PC-3 (cell line): ENCODE data around the gene ANKS1B. TPM values are rescaled to one million over a fixed set of nuclear protein-coding genes. Genes with fewer than 3 reads are reported as not detected.

Experiments used
- ATAC-seq: fragments of 200-7000 bp; cut with Tn5 transposase; 2 replicates; pipeline ENCODE4 v1.9.1; 2020; ENCODE audit warnings: mild to moderate bottlenecking, moderate library complexity
- BruUV-seq: library from RNA; stranded (reverse); fragments of 400-500 nt; replicated peaks from 2 replicates; lab custom pipeline; 2021; lab: Mats Ljungman, UMichigan
- CTCF ChIA-PET: fragments of 300-600 bp; sonication (Branson Sonifier 250); formaldehyde crosslinking; loops from one replicate; lab custom pipeline; 2022; ENCODE audit warnings: antibody characterized with exemption; lab: Charles Lee
- POLR2A ChIA-PET: fragments of 300-600 bp; sonication (Branson Sonifier 250); formaldehyde crosslinking; loops from one replicate; lab custom pipeline; 2022; ENCODE audit warnings: antibody characterized with exemption; ENCODE audit not compliant: unreplicated experiment; lab: Charles Lee
- DNase-seq: peaks from one replicate; pipeline ENCODE4 v3.0.0-alpha.2; 2015
- H2AFZ ChIP-seq: fragments of 300-600 bp; sonication (generic); 2 replicates; pipeline ENCODE4 v1.6.0; 2016; ENCODE audit warnings: antibody characterized with exemption, low read length
- H3F3A ChIP-seq: fragments of 300-600 bp; sonication (generic); one replicate; pipeline ENCODE4 v1.6.0; 2017; ENCODE audit warnings: antibody characterized with exemption, low read length, control low read depth, mild to moderate bottlenecking; ENCODE audit not compliant: unreplicated experiment
- H3K27ac ChIP-seq: fragments of 300-600 bp; sonication (generic); 2 replicates; pipeline ENCODE4 v1.5.1; 2016; ENCODE audit warnings: mild to moderate bottlenecking, low read length
- H3K27me3 ChIP-seq: fragments of 300-600 bp; sonication (generic); 2 replicates; pipeline ENCODE4 v1.6.1; 2016; ENCODE audit warnings: low read length, mixed read lengths
- H3K36me3 ChIP-seq: fragments of 300-600 bp; sonication (generic); 2 replicates; pipeline ENCODE4 v1.6.1; 2016; ENCODE audit warnings: low read depth, mixed run types, low read length, mixed read lengths
- H3K4me1 ChIP-seq: fragments of 300-600 bp; sonication (generic); 2 replicates; pipeline ENCODE4 v1.5.1; 2016; ENCODE audit warnings: low read length; ENCODE audit not compliant: insufficient read depth
- H3K4me2 ChIP-seq: fragments of 300-600 bp; sonication (generic); 2 replicates; pipeline ENCODE4 v1.6.0; 2016; ENCODE audit warnings: low read length
- H3K4me3 ChIP-seq: fragments of 300-600 bp; sonication (generic); 2 replicates; pipeline ENCODE4 v1.5.1; 2016; ENCODE audit warnings: mild to moderate bottlenecking, low read length, mixed read lengths
- H3K79me2 ChIP-seq: fragments of 300-600 bp; sonication (generic); 2 replicates; pipeline ENCODE4 v1.6.1; 2017; ENCODE audit warnings: low read length, mixed read lengths
- H3K9ac ChIP-seq: fragments of 300-600 bp; sonication (generic); 2 replicates; pipeline ENCODE4 v1.6.0; 2016; ENCODE audit warnings: mild to moderate bottlenecking, low read length
- H3K9me2 ChIP-seq: fragments of 300-600 bp; sonication (generic); replicated peaks from 2 replicates; pipeline ENCODE4 v1.6.1; 2016; ENCODE audit warnings: mixed run types, low read length, mixed read lengths
- H3K9me3 ChIP-seq: fragments of 300-600 bp; sonication (generic); 2 replicates; pipeline ENCODE4 v1.6.1; 2016; ENCODE audit warnings: low read length, mixed read lengths
- H4K20me1 ChIP-seq: fragments of 300-600 bp; sonication (generic); 2 replicates; pipeline ENCODE4 v1.6.1; 2016; ENCODE audit warnings: low read length, mixed read lengths
- CTCF ChIP-seq: fragments of 300-600 bp; sonication (generic); conservative IDR thresholded peaks from 2 replicates; pipeline ENCODE4 v1.5.1; 2017; ENCODE audit warnings: antibody characterized with exemption, low read depth, mild to moderate bottlenecking, low read length
- EZH2 ChIP-seq: fragments of 300-600 bp; sonication (generic); IDR thresholded peaks from one replicate; pipeline ENCODE4 v1.6.1; 2017; ENCODE audit warnings: antibody characterized with exemption, mild to moderate bottlenecking, low read length; ENCODE audit not compliant: unreplicated experiment
- EZH2phosphoT487 ChIP-seq: fragments of 300-600 bp; sonication (generic); IDR thresholded peaks from 2 replicates; pipeline ENCODE4 v1.6.1; 2018; ENCODE audit warnings: mild to moderate bottlenecking, antibody characterized with exemption, low read length, borderline replicate concordance
- intact Hi-C: fragments of 100-400 bp; cut with micrococcal nuclease; formaldehyde crosslinking; loops from 2 replicates; pipeline ENCODE4 v1.9.0; 2023
- total RNA-seq: library from RNA; depleted of rRNA; stranded (reverse); fragments of >200 nt; gene quantifications from 2 replicates; pipeline ENCODE4 v1.2.3, GENCODE V29; 2014

The ANKS1B gene
- total RNA-seq, 1 experiment from 2014 or later, result 0.07 TPM

- ChIA-PET POLR2A (no interaction called here), CTCF (no interaction called here)
- no peaks in the 10 kb centered on the region for H3F3A ChIP-seq
- DNase-seq (no peak), ATAC-seq (no peak)
- H3K4me3 ChIP-seq, result no peak overlapping the region
- TF ChIP-seq EZH2, result no peak
- no peak for TF ChIP-seq EZH2phosphoT487
- no peak for TF ChIP-seq CTCF
- intact Hi-C loops, result no loop called here
- peaks cover 33% of the 10 kb centered on the region for H3K27me3 ChIP-seq
- no peaks in the 10 kb centered on the region for H3K79me2 ChIP-seq
- H4K20me1 ChIP-seq, result no peaks in the 10 kb centered on the region
- no peaks in the 10 kb centered on the region for H3K36me3 ChIP-seq
- H3K4me1 ChIP-seq, result no peaks in the 10 kb centered on the region
- H3K9me2 ChIP-seq, result no peaks in the 10 kb centered on the region
- BruUV-seq, result no TSS peak
- H3K27ac ChIP-seq, result no peak overlapping the region
- no peak overlapping the region for H2AFZ ChIP-seq
- H3K4me2 ChIP-seq, result no peak overlapping the region
- no peak overlapping the region for H3K9ac ChIP-seq
- H3K9me3 ChIP-seq, result no peaks in the 10 kb centered on the region
Observed at GRCh38 chr12:99946131-99946530, 38.6 kb downstream of the ANKS1B start.

- Histone ChIP-seq H3K9me3 (no peaks in the 10 kb centered on the region), H4K20me1 (no peaks in the 10 kb centered on the region), H3K36me3 (no peaks in the 10 kb centered on the region), H3K9ac (no peak overlapping the region), H3K4me1 (no peaks in the 10 kb centered on the region), H3K79me2 (no peaks in the 10 kb centered on the region), H2AFZ (no peak overlapping the region), H3K27me3 (0 out of 2 replicates have a peak, but pooled peaks cover 6% of the 10 kb centered on the region), H3F3A (no peaks in the 10 kb centered on the region), H3K27ac (no peak overlapping the region), H3K4me2 (no peak overlapping the region), H3K4me3 (no peak overlapping the region), H3K9me2 (no peaks in the 10 kb centered on the region)
- TF ChIP-seq EZH2phosphoT487 (no peak), EZH2 (no peak), CTCF (no peak)
- DNase-seq (no peak), ATAC-seq (no peak)
- POLR2A ChIA-PET, result no interaction called here
- CTCF ChIA-PET, result no interaction called here
- BruUV-seq, result no TSS peak
- intact Hi-C loops, result no loop called here
Observed at GRCh38 chr12:99935608-99936007, 49.1 kb downstream of the ANKS1B start.

- no peak for ATAC-seq
- intact Hi-C loops, result no loop called here
- Histone ChIP-seq H2AFZ (no peak overlapping the region), H3K4me2 (no peak overlapping the region), H3K9me2 (no peaks in the 10 kb centered on the region), H3K36me3 (no peaks in the 10 kb centered on the region), H3K9ac (no peak overlapping the region), H4K20me1 (no peaks in the 10 kb centered on the region), H3K9me3 (no peaks in the 10 kb centered on the region), H3K4me3 (no peak overlapping the region), H3K79me2 (no peaks in the 10 kb centered on the region), H3K27me3 (no peaks in the 10 kb centered on the region), H3K27ac (no peak overlapping the region), H3F3A (no peaks in the 10 kb centered on the region), H3K4me1 (no peaks in the 10 kb centered on the region)
- CTCF ChIA-PET, result no interaction called here
- BruUV-seq, result no TSS peak
- TF ChIP-seq EZH2, result no peak
- no peak for TF ChIP-seq EZH2phosphoT487
- POLR2A ChIA-PET, result no interaction called here
- DNase-seq, result no peak
Observed at GRCh38 chr12:99926511-99927169, 58.1 kb downstream of the ANKS1B start.
